HUES48 (cell line): ENCODE results near the gene FBXW7.

Experiments used
- H3K27ac ChIP-seq: one replicate; pipeline ENCODE4 v1.7.0; 2013; ENCODE audit warnings: low read depth, low read length, inconsistent platforms
- H3K27me3 ChIP-seq: 2 replicates; pipeline ENCODE4 v1.6.1; 2013; ENCODE audit warnings: mild to moderate bottlenecking, low read length; ENCODE audit not compliant: control insufficient read depth, insufficient read depth
- H3K36me3 ChIP-seq: 2 replicates; pipeline ENCODE4 v1.6.1; 2013; ENCODE audit warnings: low read length; ENCODE audit not compliant: control insufficient read depth, insufficient read depth
- H3K4me1 ChIP-seq: 2 replicates; pipeline ENCODE4 v1.6.1; 2013; ENCODE audit warnings: mild to moderate bottlenecking, low read length; ENCODE audit not compliant: control insufficient read depth, insufficient read depth
- H3K4me3 ChIP-seq: 2 replicates; pipeline ENCODE4 v1.5.1; 2013; ENCODE audit warnings: mild to moderate bottlenecking, low read depth, low read length
- H3K9ac ChIP-seq: 2 replicates; pipeline ENCODE4 v1.6.1; 2013; ENCODE audit warnings: mild to moderate bottlenecking, low read depth, low read length, moderate library complexity
- H3K9me3 ChIP-seq: 2 replicates; pipeline ENCODE4 v1.6.1; 2013; ENCODE audit warnings: low read length; ENCODE audit not compliant: control insufficient read depth, insufficient read depth

Gene FBXW7

DNA sequence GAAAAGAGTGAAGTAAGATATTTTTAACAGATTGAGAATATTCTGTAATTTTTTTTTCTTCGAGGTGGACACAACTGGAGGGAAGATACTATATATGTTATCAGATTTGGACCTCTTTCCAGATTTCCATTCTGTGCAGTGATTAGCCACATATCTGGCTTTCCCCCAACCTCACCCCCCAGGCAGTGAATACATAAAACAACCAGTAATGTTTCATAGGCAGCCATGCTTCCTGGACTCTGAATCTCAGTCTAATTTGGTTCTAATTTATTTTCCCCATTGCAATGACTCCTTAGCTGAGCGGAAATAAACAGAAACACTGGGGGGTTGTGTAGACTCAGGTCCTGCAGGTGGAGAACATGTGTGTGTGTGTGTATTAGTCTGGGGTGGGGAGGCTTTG lies 226.5 kb downstream of the FBXW7 start:
- H3K4me1 ChIP-seq, result peaks cover 8% of the 10 kb centered on the region
- H3K27ac ChIP-seq, result no peak overlapping the region

DNA sequence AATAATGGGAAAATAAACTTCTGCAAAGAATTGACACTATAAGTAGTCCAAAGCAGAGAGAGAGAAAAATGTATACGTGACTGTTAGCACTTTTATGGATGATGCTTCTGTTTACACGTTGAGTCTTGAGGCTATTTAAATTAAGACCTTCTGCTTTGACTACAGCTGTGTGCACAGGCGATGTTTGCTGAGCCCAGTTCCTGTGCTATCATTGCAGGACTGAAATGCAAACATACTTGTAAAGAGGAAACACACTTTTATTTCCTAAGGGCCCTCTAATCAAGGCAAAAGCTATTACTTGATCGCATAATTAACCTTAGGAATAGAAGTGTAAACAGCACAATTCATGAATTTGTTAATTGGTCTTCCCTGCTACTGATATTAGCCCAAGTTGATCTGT lies 226.9 kb downstream of the FBXW7 start:
- H3K36me3 ChIP-seq, result no peaks in the 10 kb centered on the region
- H3K9me3 ChIP-seq, result no peaks in the 10 kb centered on the region
- H3K27ac ChIP-seq, result no peak overlapping the region
- no peak overlapping the region for H3K9ac ChIP-seq
- H3K27me3 ChIP-seq, result no peaks in the 10 kb centered on the region
- no peak overlapping the region for H3K4me3 ChIP-seq
- H3K4me1 ChIP-seq, result peaks cover 8% of the 10 kb centered on the region

More for the DNA sequence above, 226.5 kb downstream of the FBXW7 start:
- Histone ChIP-seq H3K36me3 (no peaks in the 10 kb centered on the region), H3K27me3 (no peaks in the 10 kb centered on the region), H3K9me3 (no peaks in the 10 kb centered on the region), H3K9ac (no peak overlapping the region), H3K4me3 (no peak overlapping the region)

DNA sequence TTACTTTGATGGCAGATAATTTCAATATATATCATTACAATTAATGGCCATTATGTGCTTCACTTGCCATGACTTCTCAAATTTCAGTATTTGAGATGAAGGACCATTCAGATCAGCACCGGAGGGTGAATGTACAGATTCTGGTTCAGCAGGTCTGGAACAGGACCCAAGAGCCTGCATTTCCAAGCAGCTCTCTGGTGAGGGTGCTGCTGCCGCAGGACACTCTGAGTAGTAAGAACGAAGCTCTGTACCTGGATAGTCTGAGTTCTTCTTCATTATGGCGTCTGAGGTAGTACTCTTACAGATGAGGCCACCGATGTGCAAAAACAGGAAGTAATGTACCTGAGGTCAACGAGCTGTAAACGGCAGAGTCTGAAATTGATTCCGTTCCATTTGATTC lies 228.2 kb downstream of the FBXW7 start:
- Histone ChIP-seq H3K4me1 (peaks cover 8% of the 10 kb centered on the region), H3K36me3 (no peaks in the 10 kb centered on the region), H3K9me3 (no peaks in the 10 kb centered on the region), H3K4me3 (no peak overlapping the region), H3K9ac (no peak overlapping the region), H3K27me3 (no peaks in the 10 kb centered on the region), H3K27ac (no peak overlapping the region)

DNA sequence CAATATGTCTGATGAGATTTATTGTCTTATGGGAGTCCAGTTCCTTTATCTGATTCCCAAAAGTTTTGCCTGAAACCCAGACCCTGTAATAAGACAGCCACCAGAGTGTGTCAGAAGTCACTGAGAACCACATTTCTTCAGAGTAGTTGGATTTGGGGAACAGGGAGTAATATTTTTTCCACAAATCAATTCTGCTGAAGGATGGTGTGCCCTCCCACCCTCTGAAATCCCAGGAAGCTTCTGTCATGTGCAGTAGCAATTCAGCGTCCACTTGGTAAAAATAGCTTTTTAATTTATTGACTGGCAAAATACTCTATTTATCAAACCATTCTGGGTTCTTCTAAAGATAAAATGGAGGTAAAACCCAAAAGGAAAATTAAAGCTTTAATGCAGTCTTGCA lies 229.4 kb downstream of the FBXW7 start:
- peaks cover 8% of the 10 kb centered on the region for H3K4me1 ChIP-seq
- no peaks in the 10 kb centered on the region for H3K9me3 ChIP-seq
- H3K27ac ChIP-seq, result no peak overlapping the region
- H3K36me3 ChIP-seq, result no peaks in the 10 kb centered on the region
- H3K4me3 ChIP-seq, result no peak overlapping the region
- H3K27me3 ChIP-seq, result no peaks in the 10 kb centered on the region
- no peak overlapping the region for H3K9ac ChIP-seq

GRCh38 chr4:152304220-152304619 lies 231.7 kb downstream of the FBXW7 start:
- Histone ChIP-seq H3K27me3 (no peaks in the 10 kb centered on the region), H3K27ac (no peak overlapping the region), H3K36me3 (no peaks in the 10 kb centered on the region), H3K9me3 (no peaks in the 10 kb centered on the region), H3K4me3 (no peak overlapping the region), H3K4me1 (no peaks in the 10 kb centered on the region), H3K9ac (no peak overlapping the region)

DNA sequence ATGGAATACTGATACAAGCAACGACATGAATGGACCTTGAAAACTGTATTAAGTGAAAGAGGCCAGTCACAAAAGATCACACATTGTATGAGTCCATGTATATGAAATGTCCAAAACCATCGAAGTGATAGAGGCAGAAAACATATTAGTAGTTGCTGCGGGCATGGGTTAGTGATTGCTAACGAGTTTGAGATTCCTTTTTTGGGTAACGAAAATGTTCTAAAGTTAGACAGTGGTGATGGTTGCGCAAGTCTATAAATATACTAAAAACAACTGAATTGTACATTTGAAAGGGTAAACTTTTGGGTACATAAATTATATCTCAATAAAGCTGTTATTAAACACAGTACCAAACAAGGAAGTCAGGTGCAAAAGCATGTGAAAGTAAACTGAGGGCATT lies 234.5 kb downstream of the FBXW7 start:
- Histone ChIP-seq H3K4me1 (no peaks in the 10 kb centered on the region), H3K4me3 (no peak overlapping the region), H3K36me3 (no peaks in the 10 kb centered on the region), H3K9me3 (no peaks in the 10 kb centered on the region), H3K27ac (no peak overlapping the region), H3K27me3 (no peaks in the 10 kb centered on the region), H3K9ac (no peak overlapping the region)

DNA sequence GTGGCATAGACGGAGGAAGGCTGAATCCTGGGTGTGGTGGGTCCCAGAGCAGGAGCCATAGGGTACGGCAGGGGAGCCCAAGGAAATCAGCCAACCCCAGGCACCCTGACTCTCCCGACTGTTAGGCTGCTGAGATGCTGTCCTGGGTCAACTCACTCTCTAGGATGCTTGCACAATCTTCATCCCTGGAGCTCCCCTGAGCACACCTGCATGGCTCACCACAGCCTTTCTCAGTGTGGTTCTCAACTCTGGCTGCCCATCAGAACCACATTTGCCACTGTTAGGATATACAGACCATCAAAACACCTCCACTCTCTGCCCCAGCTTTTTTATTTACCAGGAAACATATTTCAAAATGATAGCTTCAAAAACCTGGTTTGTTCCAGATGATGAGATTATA lies 236.3 kb downstream of the FBXW7 start:
- H3K4me1 ChIP-seq, result no peaks in the 10 kb centered on the region
- H3K4me3 ChIP-seq, result no peak overlapping the region
- H3K27me3 ChIP-seq, result no peaks in the 10 kb centered on the region
- H3K9ac ChIP-seq, result no peak overlapping the region
- H3K9me3 ChIP-seq, result no peaks in the 10 kb centered on the region
- H3K27ac ChIP-seq, result no peak overlapping the region
- H3K36me3 ChIP-seq, result no peaks in the 10 kb centered on the region

DNA sequence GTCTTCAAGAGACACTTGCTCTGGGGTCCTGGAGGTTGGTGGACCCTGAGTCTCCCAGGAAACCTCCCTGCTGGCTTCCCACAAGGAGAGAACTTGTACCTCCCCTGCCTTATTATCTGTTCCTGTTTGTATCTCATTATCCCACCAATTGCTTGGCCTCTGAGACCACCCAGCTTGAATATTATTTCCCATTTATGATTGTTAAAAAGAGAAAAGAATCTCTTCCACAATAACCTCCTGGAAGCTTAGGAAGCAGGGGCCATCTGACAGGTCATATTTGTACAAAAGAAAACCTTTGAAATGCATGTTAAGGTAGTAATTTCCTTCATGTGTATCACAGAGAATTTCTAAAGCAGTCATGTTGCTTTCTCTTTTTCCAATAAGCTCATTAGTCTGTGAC lies 239.5 kb downstream of the FBXW7 start:
- no peaks in the 10 kb centered on the region for H3K9me3 ChIP-seq

DNA sequence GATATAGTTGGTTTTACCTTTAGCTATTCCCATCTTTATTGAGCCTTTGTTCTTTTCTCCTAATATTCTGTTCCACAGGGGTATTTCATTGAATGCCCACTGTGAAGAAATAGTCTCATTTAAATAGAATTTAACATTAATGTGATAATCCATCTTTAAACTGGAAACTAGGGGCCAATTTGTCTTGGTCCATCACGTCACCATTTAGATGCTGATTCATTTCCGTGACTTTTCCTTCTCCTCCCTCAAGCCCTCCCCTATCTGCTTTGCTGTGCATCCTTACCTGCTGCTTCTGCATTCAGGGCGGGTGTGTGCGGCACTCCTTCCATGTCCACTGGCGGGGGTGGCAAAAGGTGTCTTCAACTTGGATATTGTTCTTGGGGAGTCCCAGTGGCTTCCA lies 241.1 kb downstream of the FBXW7 start:
- no peaks in the 10 kb centered on the region for H3K27me3 ChIP-seq
- no peaks in the 10 kb centered on the region for H3K4me1 ChIP-seq
- no peaks in the 10 kb centered on the region for H3K36me3 ChIP-seq
- no peak overlapping the region for H3K27ac ChIP-seq
- H3K9ac ChIP-seq, result no peak overlapping the region
- H3K9me3 ChIP-seq, result no peaks in the 10 kb centered on the region
- no peak overlapping the region for H3K4me3 ChIP-seq

More for the DNA sequence above, 239.5 kb downstream of the FBXW7 start:
- H3K9ac ChIP-seq, result no peak overlapping the region
- no peaks in the 10 kb centered on the region for H3K36me3 ChIP-seq
- no peaks in the 10 kb centered on the region for H3K27me3 ChIP-seq
- H3K4me1 ChIP-seq, result no peaks in the 10 kb centered on the region
- H3K27ac ChIP-seq, result no peak overlapping the region
- H3K4me3 ChIP-seq, result no peak overlapping the region

- Histone ChIP-seq H3K9ac (no peak overlapping the region), H3K4me3 (no peak overlapping the region), H3K9me3 (no peaks in the 10 kb centered on the region), H3K4me1 (no peaks in the 10 kb centered on the region), H3K36me3 (no peaks in the 10 kb centered on the region), H3K27ac (no peak overlapping the region), H3K27me3 (no peaks in the 10 kb centered on the region)
Measured at GRCh38 chr4:152294331-152294730, 241.6 kb downstream of the FBXW7 start.

- H3K27me3 ChIP-seq, result no peaks in the 10 kb centered on the region
- no peak overlapping the region for H3K9ac ChIP-seq
- no peaks in the 10 kb centered on the region for H3K9me3 ChIP-seq
- no peaks in the 10 kb centered on the region for H3K36me3 ChIP-seq
- no peak overlapping the region for H3K4me3 ChIP-seq
- no peak overlapping the region for H3K27ac ChIP-seq
- H3K4me1 ChIP-seq, result no peaks in the 10 kb centered on the region
Measured at GRCh38 chr4:152293527-152293926, 242.4 kb downstream of the FBXW7 start.

- Histone ChIP-seq H3K9ac (no peak overlapping the region), H3K27ac (no peak overlapping the region), H3K9me3 (no peaks in the 10 kb centered on the region), H3K36me3 (no peaks in the 10 kb centered on the region), H3K4me1 (no peaks in the 10 kb centered on the region), H3K27me3 (no peaks in the 10 kb centered on the region), H3K4me3 (no peak overlapping the region)
Measured at GRCh38 chr4:152290366-152290921, 245.4 kb downstream of the FBXW7 start.
